ENCODE data around the gene SMIM38. TPM values are rescaled to one million over a fixed set of nuclear protein-coding genes. Genes with fewer than 3 reads are reported as not detected.

Gene SMIM38
- total and polyA plus RNA-seq, 2 of the 4 experiments (the other 2 are of a cell fraction): under 0.01 to 0.05 TPM

GRCh38 chr11:69203381-69203780 lies 47.6 kb downstream of the SMIM38 start:
- BruUV-seq (replicated peaks): no TSS peak
- Histone ChIP-seq H3K9me1 (ENCODE audit: insufficient read depth, low read length) (no peaks in the 10 kb centered on the region), H4K8ac (ENCODE audit: low read depth in 2 of 2, low read length in 2 of 2) (no peak overlapping the region), H3K56ac (ENCODE audit: extremely low read depth, insufficient read depth, low read length) (no peak overlapping the region), H2AK9ac (replicated peaks; ENCODE audit: low read depth, low read length, poor library complexity) (no peak overlapping the region), H4K5ac (ENCODE audit: low read depth, low read length) (no peak overlapping the region), H2BK5ac (ENCODE audit: low read depth, low read length, poor library complexity, severe bottlenecking) (no peak overlapping the region), H3K18ac (ENCODE audit: low read depth, low read length) (no peak overlapping the region), H3K36me3 (ENCODE audit: control insufficient read depth, insufficient read depth, low read length) (no peaks in the 10 kb centered on the region), H3K4me3 (ENCODE audit: insufficient read depth, low read depth, low read length) (no peak overlapping the region), H3K9me3 (ENCODE audit: control insufficient read depth, insufficient read depth, low read length) (peaks cover 3% of the 10 kb centered on the region), H3K9ac (ENCODE audit: low read depth, low read length) (no peak overlapping the region), H2AFZ (replicated peaks; ENCODE audit: low read length, poor library complexity) (no peak overlapping the region), H3K79me1 (ENCODE audit: low read depth in 1 of 2, low read length in 2 of 2) (no peaks in the 10 kb centered on the region), H3K14ac (replicated peaks; ENCODE audit: low read depth, low read length) (no peak overlapping the region), H3K4ac (ENCODE audit: low read depth, low read length) (no peak overlapping the region), H2AK5ac (ENCODE audit: low read depth, low read length) (no peak overlapping the region), H4K91ac (ENCODE audit: insufficient read depth, low read depth, low read length) (no peak overlapping the region), H3K27me3 (ENCODE audit: control insufficient read depth, insufficient read depth, low read length) (peaks cover 34% of the 10 kb centered on the region), H3K4me1 (ENCODE audit: control insufficient read depth, insufficient read depth, low read length) (no peaks in the 10 kb centered on the region; the same call in 1 of the 2 replicates), H3K23ac (ENCODE audit: low read depth, low read length) (no peak overlapping the region), H4K20me1 (ENCODE audit: insufficient read depth, low read length) (no peaks in the 10 kb centered on the region), H2BK120ac (ENCODE audit: low read depth, low read length) (no peak overlapping the region), H3K27ac (ENCODE audit: insufficient read depth, low read length) (no peak overlapping the region), H2BK20ac (ENCODE audit: low read depth, low read length) (no peak overlapping the region), H3K4me2 (ENCODE audit: low read depth, low read length) (no peak overlapping the region), H2BK15ac (ENCODE audit: low read depth, low read length) (no peak overlapping the region)
- in situ Hi-C loops (cut with MboI; ENCODE audit: low sequenced_read_pairs) (no loop called here), intact Hi-C loops (cut with micrococcal nuclease) (no loop called here), dilution Hi-C loops (cut with HindIII; ENCODE audit: low sequenced_read_pairs, unreplicated experiment) (no loop called here)
- CTCF ChIA-PET: no interaction called here
- POLR2A ChIA-PET (ENCODE audit: unreplicated experiment): no interaction called here
- no peak for DNase-seq
- WGBS, 2 experiments (ENCODE audit: extremely low coverage in 2 of 2, insufficient read length in 1 of 2): 36% methylated on average over 4 of the region's 16 CpGs; no CpG with 5 or more reads in 1 of the 2 experiments
- ATAC-seq (ENCODE audit: low read depth): no peak
- no peak for TF ChIP-seq BHLHE40 (IDR thresholded peaks at IDR 0.05; ENCODE audit: low read depth, low read length)
- TF ChIP-seq RCOR1 (IDR thresholded peaks at IDR 0.05; ENCODE audit: insufficient replicate concordance, low read length): no peak
- no peak for TF ChIP-seq MAFK (IDR thresholded peaks at IDR 0.05; ENCODE audit: low read depth, low read length)
- TF ChIP-seq RFX5 (IDR thresholded peaks at IDR 0.05; ENCODE audit: low read depth, low read length): no peak
- no peak for TF ChIP-seq CEBPB (IDR thresholded peaks at IDR 0.05; ENCODE audit: low read depth, low read length)
- no peak for TF ChIP-seq NFE2L2 (IDR thresholded peaks at IDR 0.05; ENCODE audit: low read depth, low read length)
- no peak for TF ChIP-seq FOS (IDR thresholded peaks at IDR 0.05; ENCODE audit: low read depth, low read length)
- no peak for TF ChIP-seq POLR2A (IDR thresholded peaks at IDR 0.05; ENCODE audit: low read depth, low read length)
- TF ChIP-seq ELK1 (IDR thresholded peaks at IDR 0.05; ENCODE audit: borderline replicate concordance, low read depth, low read length): no peak
- no peak for TF ChIP-seq USF2 (IDR thresholded peaks at IDR 0.05; ENCODE audit: low read depth, low read length)
- TF ChIP-seq RAD21 (IDR thresholded peaks at IDR 0.05; ENCODE audit: low read length): no peak
- TF ChIP-seq MAZ (IDR thresholded peaks at IDR 0.05; ENCODE audit: borderline replicate concordance, low read depth, low read length): no peak
- TF ChIP-seq MXI1 (IDR thresholded peaks at IDR 0.05; ENCODE audit: borderline replicate concordance, low read depth, low read length): no peak
- TF ChIP-seq CTCF (conservative IDR thresholded peaks at IDR 0.05; ENCODE audit: low read depth, low read length): no peak
- TF ChIP-seq SMC3 (IDR thresholded peaks at IDR 0.05; ENCODE audit: low read depth, low read length): no peak
- TF ChIP-seq CHD1 (IDR thresholded peaks at IDR 0.05; ENCODE audit: low read depth, low read length): no peak

Data from IMR-90 (cell line).